GM13977 (cell line): ENCODE results near the gene ENKUR.
"Not testable (repeated sequence)": the region's sequence is repeated elsewhere in the genome, so short reads cannot be mapped to it uniquely, and the experiment has no call there.

Experiments
- DNase-seq: peaks from one replicate; pipeline ENCODE4 v3.0.0; 2012; ENCODE audit warnings: low spot score
- CTCF ChIP-seq: IDR thresholded peaks from 2 replicates; pipeline ENCODE4 v1.5.1; 2012; ENCODE audit warnings: mild to moderate bottlenecking, control low read depth; ENCODE audit not compliant: insufficient read depth; ENCODE audit errors: extremely low read depth, missing control alignments
- in situ Hi-C: fragments of 300-500 bp; cut with MboI; formaldehyde crosslinking; loops from one replicate; pipeline ENCODE4 v1.12.0; 2022; ENCODE audit warnings: low sequenced_read_pairs, low pct_unique_long_range_greater_than_20kb, mixed read lengths, inconsistent platforms; ENCODE audit not compliant: unreplicated experiment

Gene ENKUR

GRCh38 chr10:25016376-25017153 is 607 bp upstream of the ENKUR start, which contains the start of gene THNSL1:
THNSL1 (plus strand) TSS chr10:25016612; CDS start chr10:25023224, 6,612 bp downstream.
- peak; percentile 95 for DNase-seq
- TF ChIP-seq CTCF: no peak
- in situ Hi-C loops: no loop called here

GRCh38 chr10:25014579-25014978 is 1.4 kb downstream of the ENKUR start:
- in situ Hi-C loops: no loop called here
- no peak for TF ChIP-seq CTCF

DNA sequence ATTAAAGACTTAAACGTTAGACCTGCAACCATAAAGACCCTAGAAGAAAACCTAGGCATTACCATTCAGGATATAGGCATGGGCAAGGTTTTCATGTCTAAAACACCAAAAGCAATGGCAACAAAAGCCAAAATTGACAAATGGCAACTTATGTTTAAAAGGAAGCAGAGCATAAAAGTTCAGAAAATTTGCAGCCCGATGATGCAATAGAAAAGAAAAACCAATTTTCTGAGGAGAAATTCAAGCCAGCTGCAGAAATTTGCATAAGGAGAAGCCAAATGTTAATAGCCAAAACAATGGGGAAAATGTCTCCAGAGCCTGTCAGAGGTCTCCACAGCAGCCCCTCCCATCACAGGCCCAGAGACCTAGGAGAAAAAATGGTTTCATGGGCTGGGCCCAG is 4.4 kb downstream of the ENKUR start:
- DNase-seq, in situ Hi-C loops: not testable (repeated sequence)

More at GRCh38 chr10:25014579-25014978, 1.4 kb downstream of the ENKUR start:
- no peak for DNase-seq

DNA sequence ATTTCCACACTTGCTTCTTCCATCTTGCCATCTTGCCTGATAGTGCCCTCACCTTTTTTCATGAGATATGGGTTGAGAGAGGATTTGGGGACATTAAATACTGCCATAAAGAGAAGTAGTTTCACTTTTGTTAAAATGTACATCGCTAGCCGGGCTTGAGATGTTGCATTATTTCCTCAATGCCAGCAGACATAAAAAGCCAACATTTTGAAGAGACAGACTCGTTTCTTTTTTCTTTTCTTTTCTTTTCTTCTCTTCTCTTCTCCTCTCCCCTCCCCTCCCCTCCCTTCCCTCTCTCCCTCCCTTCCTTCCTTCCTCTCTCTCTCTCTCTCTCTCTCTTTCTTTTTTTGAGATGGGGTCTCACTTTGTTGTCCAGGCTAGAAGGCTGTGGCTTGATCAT is 17.9 kb downstream of the ENKUR start:
- no peak for DNase-seq
- in situ Hi-C loops: no loop called here
- TF ChIP-seq CTCF: no peak

GRCh38 chr10:24995072-24995471 is 20.9 kb downstream of the ENKUR start:
- no peak for DNase-seq
- in situ Hi-C loops: no loop called here
- TF ChIP-seq CTCF: no peak

GRCh38 chr10:24993237-24993958 is 22.6 kb downstream of the ENKUR start:
- DNase-seq: no peak
- no peak for TF ChIP-seq CTCF
- in situ Hi-C loops: no loop called here
